HEK293 (cell line): ENCODE measurements around the gene VILL.
A peak's percentile ranks its signal among the peaks of the same experiment; 100 is the strongest.

Source experiments
- ZBTB8A ChIP-seq: fragments of 450-650 bp; formaldehyde crosslinking; IDR thresholded peaks from 2 replicates; pipeline ENCODE4 v1.5.1; 2016; ENCODE audit warnings: missing biosample characterization, missing genetic modification characterization
- ZNF785 ChIP-seq: fragments of 450-650 bp; formaldehyde crosslinking; IDR thresholded peaks from 2 replicates; pipeline ENCODE4 v1.5.1; 2016; ENCODE audit warnings: missing biosample characterization, missing genetic modification characterization
- TF ChIP-seq, protein P1 (sequence below): fragments of 450-650 bp; formaldehyde crosslinking; IDR thresholded peaks from 2 replicates; pipeline ENCODE4 v1.5.1; 2016; ENCODE audit warnings: missing biosample characterization, missing genetic modification characterization

- TF ChIP-seq ZBTB8A (no peak), ZNF785 (tag by site-specific recombination) (no peak)
- TF ChIP-seq, protein P1, sequence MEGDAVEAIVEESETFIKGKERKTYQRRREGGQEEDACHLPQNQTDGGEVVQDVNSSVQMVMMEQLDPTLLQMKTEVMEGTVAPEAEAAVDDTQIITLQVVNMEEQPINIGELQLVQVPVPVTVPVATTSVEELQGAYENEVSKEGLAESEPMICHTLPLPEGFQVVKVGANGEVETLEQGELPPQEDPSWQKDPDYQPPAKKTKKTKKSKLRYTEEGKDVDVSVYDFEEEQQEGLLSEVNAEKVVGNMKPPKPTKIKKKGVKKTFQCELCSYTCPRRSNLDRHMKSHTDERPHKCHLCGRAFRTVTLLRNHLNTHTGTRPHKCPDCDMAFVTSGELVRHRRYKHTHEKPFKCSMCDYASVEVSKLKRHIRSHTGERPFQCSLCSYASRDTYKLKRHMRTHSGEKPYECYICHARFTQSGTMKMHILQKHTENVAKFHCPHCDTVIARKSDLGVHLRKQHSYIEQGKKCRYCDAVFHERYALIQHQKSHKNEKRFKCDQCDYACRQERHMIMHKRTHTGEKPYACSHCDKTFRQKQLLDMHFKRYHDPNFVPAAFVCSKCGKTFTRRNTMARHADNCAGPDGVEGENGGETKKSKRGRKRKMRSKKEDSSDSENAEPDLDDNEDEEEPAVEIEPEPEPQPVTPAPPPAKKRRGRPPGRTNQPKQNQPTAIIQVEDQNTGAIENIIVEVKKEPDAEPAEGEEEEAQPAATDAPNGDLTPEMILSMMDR (tag by site-specific recombination) = peak; percentile 65; the same call in 1 of the 2 replicates
Measured at GRCh38 chr3:37996785-37997301, 6.3 kb downstream of the VILL start.
